H1 (cell line): Measurements from ENCODE around the gene GNAQ. TPM values are rescaled to one million over a fixed set of nuclear protein-coding genes. Genes with fewer than 3 reads are reported as not detected.

Experiments
- CTCF ChIA-PET: fragments of 300-600 bp; sonication (Branson Sonifier 250); formaldehyde crosslinking; loops from one replicate; lab custom pipeline; 2021; ENCODE audit not compliant: partially characterized antibody; lab: Charles Lee
- POLR2A ChIA-PET: fragments of 300-600 bp; sonication (Branson Sonifier 250); formaldehyde crosslinking; loops from one replicate; lab custom pipeline; 2021; ENCODE audit warnings: inconsistent platforms; ENCODE audit not compliant: partially characterized antibody; lab: Charles Lee
- DNase-seq, 2 experiments: peaks; one replicate each; pipeline versions ENCODE4 v3.0.0 to v3.0.0-alpha.2; 2010 to 2022; ENCODE audit warnings: low spot score in 2 of 2, low read depth in 1 of 2, mixed read lengths in 1 of 2
- FAIRE-seq: peaks from 2 replicates; lab custom pipeline; 2011; peaks lifted over from hg19 to GRCh38; lab: Jason Lieb, UNC
- H2AFZ ChIP-seq: 2 replicates; pipeline ENCODE4 v1.8.1; 2012; ENCODE audit warnings: low read length, inconsistent platforms
- H2AK5ac ChIP-seq: 2 replicates; pipeline ENCODE4 v1.6.1; 2013; ENCODE audit warnings: low read depth, low read length
- H2BK120ac ChIP-seq: replicated peaks from 2 replicates; pipeline ENCODE3; 2013; ENCODE audit warnings: low read depth, low read length, inconsistent platforms
- H2BK12ac ChIP-seq: 2 replicates; pipeline ENCODE4 v1.6.1; 2013; ENCODE audit warnings: low read depth, low read length
- H2BK15ac ChIP-seq: 2 replicates; pipeline ENCODE4 v1.6.1; 2013; ENCODE audit warnings: low read length
- H2BK20ac ChIP-seq: 2 replicates; pipeline ENCODE4 v1.6.1; 2013; ENCODE audit warnings: low read length
- H2BK5ac ChIP-seq: 2 replicates; pipeline ENCODE4 v1.6.1; 2013; ENCODE audit warnings: low read depth, low read length
- H3K14ac ChIP-seq: 2 replicates; pipeline ENCODE4 v1.6.1; 2013; ENCODE audit warnings: inconsistent platforms; ENCODE audit not compliant: insufficient read length
- H3K18ac ChIP-seq: 2 replicates; pipeline ENCODE4 v1.6.1; 2013; ENCODE audit warnings: low read length; ENCODE audit errors: extremely low read depth
- H3K23ac ChIP-seq: 2 replicates; pipeline ENCODE4 v1.6.1; 2013; ENCODE audit warnings: inconsistent platforms; ENCODE audit not compliant: insufficient read length
- H3K23me2 ChIP-seq: 2 replicates; pipeline ENCODE4 v1.6.1; 2013; ENCODE audit warnings: low read depth, low read length
- H3K27ac ChIP-seq: 2 replicates; pipeline ENCODE4 v1.6.1; 2011; ENCODE audit warnings: low read depth, low read length, inconsistent platforms
- H3K27me3 ChIP-seq, 4 experiments: replicated peaks in 1 of 4; 1 replicate in 1 of 4; 2 replicates in 3 of 4; pipeline versions ENCODE4 v1.6.1 to v1.8.1; 2011 to 2013; ENCODE audit warnings: low read length in 3 of 4, mild to moderate bottlenecking in 3 of 4, inconsistent platforms in 2 of 4, mixed read lengths in 2 of 4, moderate library complexity in 1 of 4; ENCODE audit not compliant: control insufficient read depth in 3 of 4, insufficient read depth in 3 of 4; ENCODE audit errors: extremely low read depth in 1 of 4
- H3K36me3 ChIP-seq, 4 experiments: 2 replicates each; pipeline versions ENCODE4 v1.6.1 to v1.8.1; 2011 to 2013; ENCODE audit warnings: mild to moderate bottlenecking in 4 of 4, low read length in 3 of 4, moderate library complexity in 2 of 4, control low read depth in 1 of 4, inconsistent platforms in 1 of 4; ENCODE audit not compliant: insufficient read depth in 4 of 4, control insufficient read depth in 2 of 4
- H3K4ac ChIP-seq: replicated peaks from 2 replicates; pipeline ENCODE3; 2013; ENCODE audit warnings: low read length, low read depth, mixed read lengths, inconsistent platforms; ENCODE audit not compliant: insufficient read length
- H3K4me1 ChIP-seq, 4 experiments: replicated peaks in 1 of 4; 1 replicate in 1 of 4; 2 replicates in 3 of 4; pipeline versions ENCODE4 v1.6.1 to v1.8.1; 2011 to 2013; ENCODE audit warnings: low read length in 3 of 4, inconsistent platforms in 2 of 4, mixed read lengths in 1 of 4; ENCODE audit not compliant: insufficient read depth in 4 of 4, control insufficient read depth in 3 of 4
- H3K4me2 ChIP-seq, 2 experiments: 2 replicates each; pipeline versions ENCODE4 v1.6.1 to v1.8.1; 2011 to 2013; ENCODE audit warnings: low read depth in 2 of 2, low read length in 2 of 2, control low read depth in 1 of 2, inconsistent platforms in 1 of 2, mild to moderate bottlenecking in 1 of 2; ENCODE audit not compliant: insufficient read depth in 1 of 2
- H3K4me3 ChIP-seq, 4 experiments: fragments of 200-600, 300-600 bp in 1 of 4; sonication (generic), shearing (Covaris generic), sonication (Bioruptor Twin) in 1 of 4; 2 replicates each; pipeline versions ENCODE4 v1.5.1 to v1.8.1; 2011 to 2016; ENCODE audit warnings: low read length in 4 of 4, low read depth in 3 of 4, control low read depth in 2 of 4, inconsistent platforms in 2 of 4, mild to moderate bottlenecking in 2 of 4, mixed read lengths in 1 of 4, moderate library complexity in 1 of 4; ENCODE audit not compliant: insufficient read depth in 2 of 4; ENCODE audit errors: extremely low read depth in 1 of 4
- H3K56ac ChIP-seq: replicated peaks from 2 replicates; pipeline ENCODE3; 2013; ENCODE audit warnings: low read depth, mild to moderate bottlenecking, mixed read lengths, low read length, inconsistent platforms; ENCODE audit not compliant: insufficient read length
- H3K79me1 ChIP-seq: 2 replicates; pipeline ENCODE4 v1.6.1; 2013; ENCODE audit warnings: low read depth, low read length, control low read depth
- H3K79me2 ChIP-seq, 2 experiments: 2 replicates each; pipeline versions ENCODE4 v1.6.1 to v1.8.1; 2012 to 2013; ENCODE audit warnings: low read length in 2 of 2, mild to moderate bottlenecking in 2 of 2, inconsistent platforms in 1 of 2; ENCODE audit not compliant: insufficient read depth in 2 of 2, control insufficient read depth in 1 of 2
- H3K9ac ChIP-seq, 4 experiments: replicated peaks in 1 of 4; 1 replicate in 1 of 4; 2 replicates in 3 of 4; pipeline versions ENCODE4 v1.6.1 to v1.8.1; 2011 to 2013; ENCODE audit warnings: low read depth in 3 of 4, low read length in 3 of 4, control low read depth in 2 of 4, mild to moderate bottlenecking in 2 of 4, moderate library complexity in 2 of 4, inconsistent platforms in 1 of 4; ENCODE audit errors: extremely low read depth in 1 of 4
- H3K9me3 ChIP-seq, 2 experiments: 2 replicates each; pipeline versions ENCODE4 v1.6.1 to v1.8.1; 2012 to 2013; ENCODE audit warnings: mild to moderate bottlenecking in 2 of 2, moderate library complexity in 2 of 2, control low read depth in 1 of 2, inconsistent platforms in 1 of 2, low read depth in 1 of 2, low read length in 1 of 2, mixed read lengths in 1 of 2; ENCODE audit not compliant: insufficient read depth in 2 of 2
- H4K20me1 ChIP-seq, 2 experiments: replicated peaks in 1 of 2; 2 replicates each; pipeline versions ENCODE3 to v1.8.1; 2011 to 2013; ENCODE audit warnings: inconsistent platforms in 2 of 2, low read length in 2 of 2, mild to moderate bottlenecking in 1 of 2; ENCODE audit not compliant: insufficient read depth in 2 of 2, control insufficient read depth in 1 of 2
- H4K5ac ChIP-seq: 2 replicates; pipeline ENCODE4 v1.6.1; 2013; ENCODE audit warnings: low read length, low read depth, mixed read lengths, inconsistent platforms; ENCODE audit not compliant: insufficient read length
- H4K8ac ChIP-seq: 2 replicates; pipeline ENCODE4 v1.8.0; 2013; ENCODE audit warnings: mild to moderate bottlenecking, moderate library complexity, low read length, inconsistent platforms; ENCODE audit not compliant: insufficient read depth; ENCODE audit errors: extremely low read depth
- H4K91ac ChIP-seq: replicated peaks from 2 replicates; pipeline ENCODE3; 2013; ENCODE audit warnings: low read length, mixed read lengths, inconsistent platforms; ENCODE audit not compliant: insufficient read length
- BRCA1 ChIP-seq: IDR thresholded peaks from 2 replicates; pipeline ENCODE4 v1.6.1; 2012; ENCODE audit warnings: low read depth, low read length, improper control_type of control experiment
- CTCF ChIP-seq, 3 experiments: IDR thresholded peaks; 1 replicate in 2 of 3; 2 replicates in 1 of 3; pipeline versions ENCODE4 v1.5.1 to v1.6.1; 2011; ENCODE audit warnings: low read length in 3 of 3, mild to moderate bottlenecking in 3 of 3, inconsistent platforms in 2 of 3, low read depth in 1 of 3, moderate library complexity in 1 of 3; ENCODE audit not compliant: insufficient read depth in 1 of 3; ENCODE audit errors: control extremely low read depth in 1 of 3
- EZH2 ChIP-seq: fragments of 200-600 bp; sonication (generic); IDR thresholded peaks from 2 replicates; pipeline ENCODE4 v1.7.1; 2012; ENCODE audit warnings: low read depth, mild to moderate bottlenecking, moderate library complexity, low read length, inconsistent platforms; ENCODE audit not compliant: severe bottlenecking
- HDAC6 ChIP-seq: IDR thresholded peaks from one replicate; pipeline ENCODE4 v1.7.1; 2012; ENCODE audit warnings: low read depth, mild to moderate bottlenecking, inconsistent platforms, low read length, moderate library complexity
- KDM4A ChIP-seq: IDR thresholded peaks from one replicate; pipeline ENCODE4 v1.7.1; 2012; ENCODE audit warnings: low read depth, mild to moderate bottlenecking, moderate library complexity, low read length, inconsistent platforms; ENCODE audit not compliant: severe bottlenecking
- RNF2 ChIP-seq: fragments of 200-900, 300-1000 bp; sonication (generic); IDR thresholded peaks from 2 replicates; pipeline ENCODE4 v1.7.1; 2016; ENCODE audit warnings: borderline replicate concordance, low read depth, mild to moderate bottlenecking, antibody characterized with exemption, low read length; ENCODE audit not compliant: poor library complexity, severe bottlenecking; ENCODE audit errors: missing control alignments
- SAP30 ChIP-seq: fragments of 300-600 bp; sonication (generic); IDR thresholded peaks from 2 replicates; pipeline ENCODE4 v1.7.1; 2012; ENCODE audit warnings: low read length, moderate library complexity, mild to moderate bottlenecking, inconsistent platforms; ENCODE audit not compliant: insufficient read depth, insufficient replicate concordance
- SP2 ChIP-seq: IDR thresholded peaks from 2 replicates; pipeline ENCODE4 v1.6.1; 2012; ENCODE audit warnings: mild to moderate bottlenecking, low read length, inconsistent platforms
- TAF1 ChIP-seq: IDR thresholded peaks from 2 replicates; pipeline ENCODE4 v1.6.1; 2011; ENCODE audit warnings: mild to moderate bottlenecking, low read depth, low read length
- WGBS, 2 experiments: shearing (Covaris generic) in 1 of 2; methylation state at CpG; one replicate each; pipeline versions ENCODE4 v1.1.6 to v1.1.7; 2013 to 2015; ENCODE audit warnings: low lambda C conversion rate in 2 of 2, mixed read lengths in 2 of 2, inconsistent platforms in 1 of 2, low coverage in 1 of 2, missing lambda C conversion rate in 1 of 2; ENCODE audit not compliant: insufficient replicate concordance in 2 of 2, insufficient coverage in 1 of 2, insufficient read length in 1 of 2; ENCODE audit errors: extremely low coverage in 1 of 2, missing lambda C conversion rate in 1 of 2; 5-methylcytosine and 5-hydroxymethylcytosine counted together
- polyA plus RNA-seq, 7 experiments: library from polyadenylated mRNA; depleted of rRNA in 3 of 7; stranded (reverse) in 5 of 7; unstranded in 2 of 7; fragments of >200 nt in 5 of 7; fragments of 200-250 nt in 2 of 7; gene quantifications; 1 replicate in 5 of 7; 2 replicates in 1 of 7; 4 replicates in 1 of 7; pipeline versions ENCODE4 v1.2.1 to v1.2.3, GENCODE V29; 2011 to 2013; ENCODE audit warnings: missing spikeins in 2 of 7, mixed read lengths in 2 of 7
- total RNA-seq: library from RNA; stranded (reverse); fragmentation: NEBNext Ultra II Directional; extraction: Animal tissue kit (Norgen Biotek cat#: 25700); gene quantifications from 2 replicates; pipeline ENCODE4 v1.2.1, GENCODE V29; 2021
- TF ChIP-seq, protein P1 (sequence below): IDR thresholded peaks from 2 replicates; pipeline ENCODE4 v1.6.1; 2011; ENCODE audit warnings: low read length, improper control_type of control experiment

Gene GNAQ
- total and polyA plus RNA-seq, 2 of the 8 experiments (the other 6 are each of a cell fraction or from before 2014, with no cell fraction given) = 22.8 to 63.8 TPM

DNA sequence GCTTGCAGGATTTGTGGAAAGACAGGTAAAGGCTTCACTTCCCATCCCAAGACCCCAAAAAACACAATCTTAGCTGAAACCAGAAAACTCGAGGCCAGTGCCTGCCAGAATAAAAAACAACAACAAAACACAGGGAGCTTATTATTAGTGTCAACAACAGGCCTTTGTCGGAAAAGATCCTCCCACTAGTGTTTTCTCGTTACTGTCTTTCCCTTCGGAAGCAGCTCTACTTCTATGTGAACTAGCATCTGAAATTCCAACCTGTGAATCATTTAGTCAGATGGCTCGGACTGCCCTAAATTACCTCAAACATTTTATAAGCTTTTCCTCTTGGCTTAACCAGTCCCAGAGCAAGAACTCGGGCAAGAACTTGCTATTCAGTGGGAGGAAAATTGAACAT is 261.3 kb downstream of the GNAQ start:
- WGBS, 2 experiments = 88% methylated on average over 6 of the region's 6 CpGs; no CpG with 5 or more reads in 1 of the 2 experiments
- Histone ChIP-seq H2AK5ac (no peak overlapping the region), H2BK5ac (no peak overlapping the region), H3K36me3 (no peaks in the 10 kb centered on the region), H3K56ac (no peak overlapping the region), H3K4ac (no peak overlapping the region), H2BK20ac (no peak overlapping the region), H2BK12ac (no peak overlapping the region), H3K9me3 (no peaks in the 10 kb centered on the region), H2AFZ (no peak overlapping the region), H3K14ac (no peak overlapping the region), H3K23me2 (no peaks in the 10 kb centered on the region), H3K27ac (no peak overlapping the region), H3K79me1 (no peaks in the 10 kb centered on the region), H3K4me3 (no peak overlapping the region), H3K27me3 (no peaks in the 10 kb centered on the region), H3K18ac (no peak overlapping the region), H2BK120ac (no peak overlapping the region), H3K4me2 (no peak overlapping the region), H4K5ac (no peak overlapping the region), H4K20me1 (peaks cover 0 to 1% of the 10 kb centered on the region in 2 experiments), H4K91ac (no peak overlapping the region), H2BK15ac (no peak overlapping the region), H4K8ac (no peak overlapping the region), H3K23ac (no peak overlapping the region), H3K79me2 (no peaks in the 10 kb centered on the region), H3K4me1 (no peaks in the 10 kb centered on the region), H3K9ac (no peak overlapping the region)
- ChIA-PET POLR2A (no interaction called here), CTCF (interaction anchor here (5.5 kb wide), 1 partner anchor 314 kb away, joined by 22 read pairs; no protein-coding TSS in a partner anchor)
- DNase-seq = no peak
- no peak for FAIRE-seq
- TF ChIP-seq EZH2 (no peak), KDM4A (no peak), TAF1 (no peak), BRCA1 (no peak), HDAC6 (no peak), SAP30 (no peak), SP2 (no peak), CTCF (IDR thresholded peaks at IDR 0.05; ENCODE audit: control extremely low read depth in 1 of 3, insufficient read depth in 1 of 3, low read depth in 1 of 3, low read length in 3 of 3) (no peak), RNF2 (no peak)
- TF ChIP-seq, protein P1, sequence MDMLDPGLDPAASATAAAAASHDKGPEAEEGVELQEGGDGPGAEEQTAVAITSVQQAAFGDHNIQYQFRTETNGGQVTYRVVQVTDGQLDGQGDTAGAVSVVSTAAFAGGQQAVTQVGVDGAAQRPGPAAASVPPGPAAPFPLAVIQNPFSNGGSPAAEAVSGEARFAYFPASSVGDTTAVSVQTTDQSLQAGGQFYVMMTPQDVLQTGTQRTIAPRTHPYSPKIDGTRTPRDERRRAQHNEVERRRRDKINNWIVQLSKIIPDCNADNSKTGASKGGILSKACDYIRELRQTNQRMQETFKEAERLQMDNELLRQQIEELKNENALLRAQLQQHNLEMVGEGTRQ = no peak
